ENCODE results near the gene SLC26A6.

The SLC26A6 gene

GRCh38 chr3:48664929-48665328 lies 29.7 kb upstream of the SLC26A6 start:
- no peak for DNase-seq (ENCODE audit: low spot score)
- no peak for TF ChIP-seq CTCF (IDR thresholded peaks at IDR 0.05; ENCODE audit: extremely low read depth, missing control alignments)

- no peak for TF ChIP-seq CTCF (IDR thresholded peaks at IDR 0.05; ENCODE audit: extremely low read depth, missing control alignments)
- no peak for DNase-seq (ENCODE audit: low spot score)
Observed at GRCh38 chr3:48664313-48664644, 29.0 kb upstream of the SLC26A6 start.

DNA sequence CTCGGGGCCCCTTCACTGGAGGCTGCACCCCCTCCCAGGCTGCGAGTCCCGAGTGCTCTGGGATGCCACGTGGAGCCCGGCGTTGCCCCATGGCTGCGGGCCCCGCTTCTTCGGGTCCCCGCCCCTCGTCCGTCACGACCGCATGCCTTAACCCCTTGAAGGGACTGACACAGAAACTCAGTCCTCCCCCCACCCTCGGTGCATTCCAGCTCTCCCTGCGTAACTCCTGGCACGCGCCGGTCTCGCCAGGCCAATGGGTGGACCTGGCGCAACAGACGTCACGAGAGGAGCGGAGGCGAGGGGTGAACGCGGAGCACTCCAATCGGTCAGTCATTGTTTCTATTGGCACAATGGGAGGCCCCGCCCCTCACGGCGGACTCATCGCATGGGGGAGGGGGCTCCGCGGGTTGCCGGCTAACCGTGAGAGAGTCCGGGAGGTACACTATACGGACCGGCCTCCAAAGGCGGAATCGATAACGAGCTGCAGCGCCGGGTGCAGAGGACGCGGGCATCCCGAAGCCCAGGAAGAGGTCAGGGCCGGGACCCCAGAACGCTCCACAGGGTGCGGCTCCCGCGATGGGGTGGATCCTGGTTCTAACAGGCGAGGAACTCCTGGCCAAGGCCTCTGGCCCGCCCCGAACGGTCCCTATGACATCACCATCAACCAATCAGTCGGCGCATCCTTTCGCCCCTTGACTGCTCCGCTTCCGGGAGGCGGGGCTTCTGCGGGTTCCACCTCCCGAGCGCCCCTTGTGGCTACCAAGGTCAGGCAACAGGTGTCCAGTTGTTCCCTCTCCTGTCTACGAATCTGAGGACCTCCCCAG lies 28.4 kb upstream of the SLC26A6 start:
- peak; percentile 99 for DNase-seq (ENCODE audit: low spot score)
- TF ChIP-seq CTCF (IDR thresholded peaks at IDR 0.05; ENCODE audit: extremely low read depth, missing control alignments): peak; percentile 62

DNA sequence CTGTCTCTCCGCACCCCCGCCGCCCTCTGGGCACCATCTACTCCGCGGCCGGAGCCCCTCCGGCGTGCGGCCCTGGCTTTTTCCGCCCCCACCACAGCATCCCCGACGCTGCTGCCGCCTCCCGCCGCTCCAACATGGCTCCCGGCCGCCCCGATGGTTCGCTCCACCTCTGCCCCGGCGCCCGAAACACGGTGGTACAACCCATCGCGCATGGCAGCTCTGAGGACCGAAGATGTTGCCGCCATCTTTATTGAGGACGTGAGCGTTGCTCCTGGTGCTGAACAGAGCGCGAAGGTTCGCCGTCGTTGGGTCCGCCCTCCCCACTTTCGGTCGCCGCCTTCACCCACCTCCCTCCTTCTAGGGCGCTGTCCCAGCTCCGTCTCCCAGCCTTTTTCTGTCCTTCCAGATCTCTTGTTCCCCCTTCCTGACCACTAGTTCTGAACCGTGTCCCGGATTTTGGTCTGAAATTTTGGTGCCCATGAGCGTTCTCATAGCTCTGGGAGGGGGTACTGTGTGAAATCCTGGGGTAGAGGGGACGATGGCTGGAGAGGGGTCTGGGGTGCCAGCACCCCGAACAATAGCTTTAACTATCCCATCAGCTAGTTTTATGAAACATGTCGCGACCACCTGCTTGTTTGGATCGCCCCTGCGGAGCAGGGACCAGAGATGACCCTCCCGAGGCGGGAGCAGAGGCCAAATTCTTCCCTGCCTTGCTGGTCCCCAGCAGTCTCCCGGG lies 27.7 kb upstream of the SLC26A6 start, which contains the start of gene CELSR3:
Gene CELSR3 (minus strand): TSS at position 134 of the 736 bp plus-strand sequence. CDS start 252 bp downstream, outside the sequence.
- no peak for TF ChIP-seq CTCF (IDR thresholded peaks at IDR 0.05; ENCODE audit: extremely low read depth, missing control alignments)
- DNase-seq (ENCODE audit: low spot score): peak; percentile 80

DNA sequence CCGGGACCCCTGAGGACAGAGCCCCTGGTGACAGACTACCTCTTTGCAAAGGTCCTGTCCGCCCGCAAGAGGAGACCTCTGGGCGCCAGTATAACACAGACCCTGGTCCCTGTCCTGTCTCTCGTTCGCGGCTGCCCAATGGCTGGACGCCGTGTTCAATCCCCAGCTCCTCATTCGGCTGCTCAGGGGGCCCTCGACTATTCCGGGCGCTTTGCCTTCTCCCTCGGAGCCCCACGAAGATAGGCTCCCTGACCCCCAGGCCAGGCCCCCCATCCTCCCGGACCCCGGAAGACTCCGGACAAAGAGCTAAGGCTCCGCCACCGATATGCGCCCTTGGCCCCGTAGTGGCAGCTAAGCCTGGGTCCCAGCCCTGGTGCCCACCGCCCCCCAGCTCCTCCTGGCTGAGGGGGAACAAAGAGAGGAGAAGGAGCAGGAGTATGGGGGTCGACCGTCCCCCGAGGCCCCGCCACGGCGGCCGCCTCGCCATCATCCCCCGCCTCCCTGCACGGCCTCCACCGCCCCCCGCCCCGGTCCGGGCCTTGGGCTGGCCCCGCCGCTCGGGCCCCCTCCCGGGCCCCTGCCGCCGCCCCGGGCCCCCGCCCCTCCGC lies 27.0 kb upstream of the SLC26A6 start:
- DNase-seq (ENCODE audit: low spot score): no peak
- no peak for TF ChIP-seq CTCF (IDR thresholded peaks at IDR 0.05; ENCODE audit: extremely low read depth, missing control alignments)

GRCh38 chr3:48661501-48662144 lies 26.4 kb upstream of the SLC26A6 start:
- peak; percentile 93 for DNase-seq (ENCODE audit: low spot score)
- no peak for TF ChIP-seq CTCF (IDR thresholded peaks at IDR 0.05; ENCODE audit: extremely low read depth, missing control alignments)

Data from GM20000 (cell line).